Tibial nerve (tissue), 4 donors: ENCODE measurements around the gene VMP1.

Source experiments
- EP300 ChIP-seq, 2 donors: sonication (generic); formaldehyde crosslinking; IDR thresholded peaks; one replicate each; pipeline ENCODE4 v1.6.1; 2017; ENCODE audit warnings: antibody characterized with exemption in 2 of 2, mild to moderate bottlenecking in 1 of 2
- POLR2A ChIP-seq, 2 donors: fragments of 450-650 bp; IDR thresholded peaks; one replicate each; pipeline ENCODE4 v1.6.1; 2017; ENCODE audit warnings: antibody characterized with exemption in 2 of 2, mild to moderate bottlenecking in 2 of 2, moderate library complexity in 2 of 2
- TF ChIP-seq, protein P1 (sequence below), 5 experiments: fragments of 200-600 bp in 3 of 5; fragments of 450-650 bp in 2 of 5; sonication (generic) in 3 of 5; IDR thresholded peaks; one replicate each; pipeline ENCODE4 v1.5.1; 2016 to 2019; ENCODE audit warnings: antibody characterized with exemption in 5 of 5, mild to moderate bottlenecking in 3 of 5, moderate library complexity in 2 of 5

DNA sequence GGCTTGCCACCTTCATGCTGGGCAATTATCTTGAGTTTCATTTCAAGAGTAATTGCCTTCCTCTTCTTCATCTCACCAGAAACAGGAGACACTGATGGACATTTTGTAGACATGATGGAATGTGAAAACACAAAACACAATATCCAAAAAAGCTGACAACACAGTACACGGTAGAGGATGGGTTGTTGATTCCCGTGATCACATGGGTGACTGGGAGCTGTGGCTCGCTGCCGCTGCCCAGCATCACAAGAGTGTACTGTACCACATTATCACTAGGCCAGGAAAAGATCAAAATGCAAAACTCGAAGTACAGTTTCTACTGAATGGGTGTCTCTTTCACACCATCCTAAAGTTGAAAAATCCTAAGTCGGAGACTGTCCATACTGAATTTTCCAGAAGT is 7.7 kb upstream of the VMP1 start:
- no peak for TF ChIP-seq POLR2A (IDR thresholded peaks at IDR 0.05)
- TF ChIP-seq, protein P1, sequence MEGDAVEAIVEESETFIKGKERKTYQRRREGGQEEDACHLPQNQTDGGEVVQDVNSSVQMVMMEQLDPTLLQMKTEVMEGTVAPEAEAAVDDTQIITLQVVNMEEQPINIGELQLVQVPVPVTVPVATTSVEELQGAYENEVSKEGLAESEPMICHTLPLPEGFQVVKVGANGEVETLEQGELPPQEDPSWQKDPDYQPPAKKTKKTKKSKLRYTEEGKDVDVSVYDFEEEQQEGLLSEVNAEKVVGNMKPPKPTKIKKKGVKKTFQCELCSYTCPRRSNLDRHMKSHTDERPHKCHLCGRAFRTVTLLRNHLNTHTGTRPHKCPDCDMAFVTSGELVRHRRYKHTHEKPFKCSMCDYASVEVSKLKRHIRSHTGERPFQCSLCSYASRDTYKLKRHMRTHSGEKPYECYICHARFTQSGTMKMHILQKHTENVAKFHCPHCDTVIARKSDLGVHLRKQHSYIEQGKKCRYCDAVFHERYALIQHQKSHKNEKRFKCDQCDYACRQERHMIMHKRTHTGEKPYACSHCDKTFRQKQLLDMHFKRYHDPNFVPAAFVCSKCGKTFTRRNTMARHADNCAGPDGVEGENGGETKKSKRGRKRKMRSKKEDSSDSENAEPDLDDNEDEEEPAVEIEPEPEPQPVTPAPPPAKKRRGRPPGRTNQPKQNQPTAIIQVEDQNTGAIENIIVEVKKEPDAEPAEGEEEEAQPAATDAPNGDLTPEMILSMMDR (IDR thresholded peaks at IDR 0.05) = no peak
- TF ChIP-seq EP300 (IDR thresholded peaks at IDR 0.05) = no peak
